Peyer's patch (tissue), 4 donors: Measurements from ENCODE around the gene SNX24. TPM values are rescaled to one million over a fixed set of nuclear protein-coding genes. Genes with fewer than 3 reads are reported as not detected.

Source experiments
- DNase-seq, 3 donors: peaks; one replicate each; pipeline ENCODE4 v3.0.0-alpha.2; 2017 to 2019
- H3K27ac ChIP-seq, 4 donors: fragments of 200-600 bp; sonication (generic); one replicate each; pipeline ENCODE4 v1.5.1; 2016 to 2019
- H3K27me3 ChIP-seq, 2 donors: fragments of 200-600 bp; sonication (generic); one replicate each; pipeline ENCODE4 v1.5.1; 2019
- H3K36me3 ChIP-seq, 3 donors: fragments of 200-600 bp; sonication (generic); one replicate each; pipeline ENCODE4 v1.5.1; 2016 to 2019
- H3K4me1 ChIP-seq, 4 donors: fragments of 200-600 bp; sonication (generic); one replicate each; pipeline ENCODE4 v1.5.1; 2016 to 2019
- H3K4me3 ChIP-seq, 4 donors: fragments of 200-600 bp; sonication (generic); 1 replicate in 3 of 4; 2 replicates in 1 of 4; pipeline ENCODE4 v1.5.1; 2016 to 2019; ENCODE audit warnings: mild to moderate bottlenecking in 1 of 4
- H3K9me3 ChIP-seq, 4 donors: fragments of 200-600 bp; sonication (generic); one replicate each; pipeline ENCODE4 v1.5.1; 2016 to 2019; ENCODE audit warnings: mild to moderate bottlenecking in 1 of 4
- CTCF ChIP-seq, 6 experiments: fragments of 450-650 bp in 4 of 6; fragments of 200-600 bp in 2 of 6; sonication (generic) in 1 of 6; IDR thresholded peaks; one replicate each; pipeline ENCODE4 v1.5.1; 2017 to 2019; ENCODE audit warnings: antibody characterized with exemption in 6 of 6, mild to moderate bottlenecking in 3 of 6, moderate library complexity in 1 of 6
- POLR2A ChIP-seq, 2 donors: fragments of 450-650 bp; IDR thresholded peaks; one replicate each; pipeline ENCODE4 v1.5.1; 2017; ENCODE audit warnings: antibody characterized with exemption in 2 of 2, mild to moderate bottlenecking in 2 of 2, moderate library complexity in 2 of 2
- total RNA-seq, 4 donors: library from RNA; depleted of rRNA; stranded (reverse); fragments of >200 nt; gene quantifications; one replicate each; pipeline ENCODE4 v1.1.0, GENCODE V29; 2016

Gene SNX24
- total RNA-seq, 4 donors from 2014 or later: 19.4 to 45.5 (median 29.3) TPM

GRCh38 chr5:122948319-122948718 lies 102.9 kb downstream of the SNX24 start:
- H3K9me3 ChIP-seq: no peaks in the 10 kb centered on the region
- no peak for DNase-seq
- TF ChIP-seq POLR2A (IDR thresholded peaks at IDR 0.05): no peak
- no peak for TF ChIP-seq CTCF (IDR thresholded peaks at IDR 0.05)
- H3K36me3 ChIP-seq: no peaks in the 10 kb centered on the region
- H3K27ac ChIP-seq: no peak overlapping the region
- no peaks in the 10 kb centered on the region for H3K4me1 ChIP-seq
- no peaks in the 10 kb centered on the region for H3K27me3 ChIP-seq
- no peak overlapping the region for H3K4me3 ChIP-seq

- H3K27me3 ChIP-seq: no peaks in the 10 kb centered on the region
- H3K36me3 ChIP-seq: no peaks in the 10 kb centered on the region
- H3K4me1 ChIP-seq: no peaks in the 10 kb centered on the region
- TF ChIP-seq CTCF (IDR thresholded peaks at IDR 0.05): no peak
- no peak for TF ChIP-seq POLR2A (IDR thresholded peaks at IDR 0.05)
- no peak for DNase-seq
- no peak overlapping the region for H3K27ac ChIP-seq
- no peaks in the 10 kb centered on the region for H3K9me3 ChIP-seq
- no peak overlapping the region for H3K4me3 ChIP-seq
These were observed 106.2 kb downstream of the SNX24 start for GRCh38 chr5:122951658-122952057.

GRCh38 chr5:122954719-122955118 lies 109.3 kb downstream of the SNX24 start:
- no peak overlapping the region for H3K27ac ChIP-seq
- DNase-seq: no peak
- no peaks in the 10 kb centered on the region for H3K27me3 ChIP-seq
- no peak for TF ChIP-seq CTCF (IDR thresholded peaks at IDR 0.05)
- no peak for TF ChIP-seq POLR2A (IDR thresholded peaks at IDR 0.05)
- no peaks in the 10 kb centered on the region for H3K36me3 ChIP-seq
- no peak overlapping the region for H3K4me3 ChIP-seq
- H3K4me1 ChIP-seq: no peaks in the 10 kb centered on the region
- H3K9me3 ChIP-seq: no peaks in the 10 kb centered on the region

- Histone ChIP-seq H3K4me1 (no peaks in the 10 kb centered on the region), H3K36me3 (no peaks in the 10 kb centered on the region), H3K9me3 (no peaks in the 10 kb centered on the region), H3K27me3 (no peaks in the 10 kb centered on the region), H3K27ac (no peak overlapping the region), H3K4me3 (no peak overlapping the region)
- TF ChIP-seq POLR2A (IDR thresholded peaks at IDR 0.05): no peak
- TF ChIP-seq CTCF (IDR thresholded peaks at IDR 0.05): no peak
- no peak for DNase-seq
These were observed 112.0 kb downstream of the SNX24 start for GRCh38 chr5:122957457-122957856.

- H3K36me3 ChIP-seq: no peaks in the 10 kb centered on the region
- no peak for DNase-seq
- no peaks in the 10 kb centered on the region for H3K27me3 ChIP-seq
- TF ChIP-seq POLR2A (IDR thresholded peaks at IDR 0.05): no peak
- TF ChIP-seq CTCF (IDR thresholded peaks at IDR 0.05): no peak
- H3K4me1 ChIP-seq: no peaks in the 10 kb centered on the region
- H3K9me3 ChIP-seq: no peaks in the 10 kb centered on the region
- H3K4me3 ChIP-seq: no peak overlapping the region
- H3K27ac ChIP-seq: no peak overlapping the region
These were observed 114.5 kb downstream of the SNX24 start for GRCh38 chr5:122959740-122960445.
